Myocyte (in vitro differentiated cells): ENCODE results near the gene NDUFAF2. TPM values are rescaled to one million over a fixed set of nuclear protein-coding genes. Genes with fewer than 3 reads are reported as not detected.

Source experiments
- DNase-seq: peaks from one replicate; pipeline ENCODE4 v3.0.0-alpha.2; 2012; ENCODE audit warnings: low read depth
- total RNA-seq: library from RNA; depleted of rRNA; stranded (reverse); fragments of >200 nt; gene quantifications from 2 replicates; pipeline ENCODE4 v1.2.3, GENCODE V29; 2014

Gene NDUFAF2
- total RNA-seq, 1 donor from 2014 or later, result 29.0 TPM

DNA sequence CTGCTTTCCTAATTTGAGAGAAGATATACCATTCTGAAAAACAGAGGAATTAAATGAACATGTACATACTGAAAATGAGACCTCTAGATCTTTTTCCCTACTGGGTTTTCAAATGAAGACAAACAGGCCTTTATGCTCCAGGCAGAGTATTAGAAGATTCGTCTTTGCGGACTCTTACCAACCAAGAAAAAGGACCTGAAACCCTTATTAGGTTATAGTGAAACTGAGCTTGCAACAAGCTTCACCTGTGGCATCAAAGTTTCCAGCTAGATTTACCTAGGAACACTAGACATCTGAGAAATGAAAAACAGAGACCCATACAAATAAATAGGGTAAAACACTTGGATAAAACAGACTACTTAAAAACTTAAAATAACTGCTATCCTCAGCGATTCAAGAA is 171.0 kb downstream of the NDUFAF2 start:
- DNase-seq, result no peak

DNA sequence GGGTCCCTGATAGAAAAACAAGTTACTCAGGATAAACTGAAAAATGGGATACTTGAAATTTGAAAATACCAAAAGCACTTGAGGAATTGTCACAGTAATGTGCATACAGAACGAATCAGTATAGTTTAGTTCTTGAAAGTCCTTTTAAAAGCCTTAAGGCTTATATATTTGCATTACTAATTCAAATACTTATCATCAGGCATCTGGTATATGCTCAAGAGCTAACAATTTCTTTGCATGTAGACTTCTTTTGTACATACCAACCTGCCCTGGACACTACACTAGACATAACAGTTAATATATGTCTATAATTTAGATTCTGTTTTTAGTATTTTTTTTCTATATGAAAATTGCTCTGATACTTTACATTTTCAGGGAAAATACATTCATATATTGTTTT is 174.1 kb downstream of the NDUFAF2 start:
- DNase-seq, result no peak

DNA sequence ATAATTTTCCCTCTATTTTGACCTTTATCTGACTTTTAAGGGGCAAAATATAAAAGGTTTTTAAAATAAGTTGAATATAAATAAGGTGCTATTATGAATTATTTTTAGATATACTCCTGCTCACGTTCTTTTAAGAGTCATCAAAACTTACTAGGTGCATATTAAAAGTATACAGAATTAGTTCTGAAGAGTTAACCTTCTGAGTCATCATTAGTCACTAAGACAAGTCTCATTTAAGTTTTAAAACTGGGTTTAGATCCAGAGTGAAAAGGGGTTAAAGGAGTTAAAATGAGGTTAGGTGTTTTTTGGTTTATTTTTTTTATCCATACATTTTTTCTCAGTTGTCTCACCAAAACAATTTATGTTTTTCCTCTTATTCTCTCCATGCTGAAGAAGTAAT is 175.5 kb downstream of the NDUFAF2 start:
- DNase-seq, result no peak

DNA sequence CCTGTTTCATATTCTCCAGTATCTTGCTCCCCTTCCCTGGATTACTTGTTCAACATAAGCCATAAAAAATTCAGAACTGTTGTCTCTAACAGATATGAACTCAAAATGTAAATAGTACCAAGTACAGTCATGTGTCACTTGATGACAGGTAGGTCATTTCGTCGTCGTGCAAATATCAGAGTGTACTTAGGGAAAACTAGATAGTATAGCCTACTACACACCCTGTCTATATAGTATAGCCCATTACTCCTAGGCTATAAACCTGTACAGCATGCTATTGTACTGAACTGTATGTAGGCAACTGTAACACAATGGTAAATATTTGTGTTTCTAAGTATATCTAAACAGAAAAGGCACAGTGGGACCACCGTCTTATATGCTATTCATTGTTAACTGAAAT is 178.1 kb downstream of the NDUFAF2 start:
- no peak for DNase-seq

DNA sequence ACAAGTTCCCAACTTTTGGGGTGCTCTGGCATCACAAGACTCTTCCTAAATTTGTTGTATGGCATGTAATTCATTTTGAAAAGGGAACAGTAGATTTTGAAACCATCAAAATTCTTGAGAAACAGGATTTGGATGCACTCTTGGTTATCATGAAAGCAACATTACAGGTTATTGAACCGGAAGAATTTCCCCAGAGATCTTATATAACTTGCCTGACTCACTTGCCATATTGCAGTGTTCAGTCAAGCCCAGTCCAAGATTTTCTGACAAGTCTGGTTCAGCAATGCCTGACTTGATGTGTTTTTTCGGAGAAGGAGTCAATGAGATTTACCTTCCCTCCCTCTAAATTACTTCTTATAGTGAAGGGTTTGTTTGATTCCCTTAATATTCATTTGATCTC is 185.3 kb downstream of the NDUFAF2 start:
- DNase-seq, result no peak

DNA sequence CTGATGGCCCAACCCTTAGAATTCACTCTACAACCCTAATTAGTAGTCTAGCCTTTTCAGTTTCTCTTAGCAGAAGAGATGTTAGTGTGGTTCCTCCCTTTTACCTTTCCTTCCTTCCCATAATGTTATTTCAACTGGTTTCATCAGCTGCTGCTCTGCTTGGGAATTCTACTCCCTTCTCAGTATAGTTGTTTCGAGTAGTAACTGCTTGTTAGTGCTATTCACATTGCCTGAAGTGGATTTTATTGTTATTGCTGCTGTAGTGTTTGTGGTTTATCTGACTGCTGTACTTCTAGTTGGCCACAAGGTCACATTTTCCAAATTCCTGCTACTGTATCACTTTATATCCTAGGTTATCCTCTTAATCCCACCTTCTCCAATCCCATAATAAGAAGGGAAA is 187.6 kb downstream of the NDUFAF2 start:
- peak; percentile 13 for DNase-seq

DNA sequence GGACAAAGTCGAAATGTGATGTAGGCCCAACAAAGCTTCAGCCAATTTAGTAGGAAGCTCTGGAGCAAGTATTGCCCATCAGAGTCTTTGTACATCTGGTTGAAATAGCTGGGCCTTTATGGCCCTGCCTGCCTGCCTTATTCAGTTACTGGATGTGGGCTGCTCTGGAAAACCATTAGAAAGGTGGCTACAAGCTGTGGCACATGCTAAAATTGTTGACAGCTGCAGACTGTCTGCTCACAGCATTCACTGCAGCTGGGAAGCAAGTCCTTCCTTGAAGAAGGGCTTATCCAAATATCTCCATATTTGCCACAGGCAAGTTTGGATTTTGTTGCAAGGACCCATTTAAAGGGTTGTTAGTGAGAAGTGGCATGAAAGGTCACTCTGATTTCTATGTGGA is 192.8 kb downstream of the NDUFAF2 start:
- peak; percentile 40 for DNase-seq

DNA sequence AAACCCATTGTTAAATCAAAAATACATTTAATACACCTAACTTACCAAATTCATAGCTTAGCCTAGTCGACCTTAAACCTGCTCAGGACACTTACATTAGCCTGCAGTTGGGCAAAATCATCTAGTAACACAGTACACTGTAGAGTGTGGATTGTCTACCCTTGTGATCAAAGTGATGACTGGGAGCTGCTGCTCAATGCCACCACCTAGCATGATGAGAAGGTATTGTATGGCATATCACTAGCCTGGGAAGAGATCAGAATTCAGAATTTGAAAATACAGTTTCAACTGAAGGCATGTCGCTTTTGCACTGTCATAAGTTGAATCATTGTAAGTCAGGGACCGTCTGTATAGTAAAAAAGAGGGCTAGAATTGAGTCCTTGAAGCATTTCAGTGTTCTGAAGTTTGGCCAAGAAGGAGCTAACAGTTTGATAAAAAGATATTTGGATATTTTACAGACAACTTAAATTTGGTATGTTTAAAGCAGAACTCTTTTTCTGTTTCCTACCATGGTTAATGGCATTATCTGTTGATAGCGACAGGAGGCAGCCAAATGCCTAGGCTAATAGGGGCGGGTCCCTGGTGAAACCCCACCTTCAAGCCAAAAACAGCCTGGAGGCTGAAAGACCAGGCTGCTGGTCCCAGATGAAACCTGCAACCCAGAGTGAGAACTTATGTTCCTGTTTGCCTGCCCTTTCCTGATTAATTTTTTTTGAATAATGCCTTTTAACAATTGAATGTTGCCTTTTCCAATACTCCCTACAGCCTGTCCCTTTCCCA is 194.3 kb downstream of the NDUFAF2 start:
- DNase-seq, result no peak

DNA sequence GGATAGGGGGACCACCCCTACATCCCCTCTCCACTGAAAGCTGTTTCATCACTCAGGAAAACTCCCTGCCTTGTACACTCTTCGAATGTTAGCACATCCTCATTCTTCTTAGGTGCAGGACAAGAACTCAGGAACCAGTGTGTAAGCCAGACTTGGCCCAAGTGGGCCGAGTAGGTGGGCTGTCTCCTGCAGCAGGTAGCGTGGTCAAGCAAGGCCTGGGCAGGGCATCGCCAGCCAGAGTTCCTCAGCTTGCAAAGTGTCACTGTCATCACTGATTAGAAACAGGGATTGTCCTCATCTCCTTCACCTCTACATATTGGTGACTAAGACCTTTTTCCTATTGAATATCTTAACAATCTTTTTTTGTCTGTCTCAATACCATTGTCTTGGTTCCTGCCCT is 194.9 kb downstream of the NDUFAF2 start:
- no peak for DNase-seq

DNA sequence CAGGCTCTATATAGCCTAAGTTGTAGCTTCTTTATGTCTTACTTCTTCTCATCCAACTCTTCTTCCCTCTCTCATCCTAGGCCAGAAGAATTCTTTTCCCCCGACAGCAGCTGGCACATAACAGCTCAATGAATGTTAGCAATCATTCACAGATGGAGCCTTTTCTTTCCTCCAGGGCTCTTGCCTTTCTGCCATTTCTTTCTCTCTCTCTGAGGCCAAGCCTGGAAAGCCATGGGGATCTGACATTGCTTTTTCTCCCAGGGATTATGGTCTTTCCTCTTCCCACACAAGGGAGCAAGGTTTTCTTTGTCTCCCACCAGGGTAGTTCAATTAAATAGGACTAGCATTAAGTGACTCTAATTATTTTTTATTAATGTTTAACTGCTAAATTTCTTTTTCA is 196.8 kb downstream of the NDUFAF2 start:
- DNase-seq, result no peak

DNA sequence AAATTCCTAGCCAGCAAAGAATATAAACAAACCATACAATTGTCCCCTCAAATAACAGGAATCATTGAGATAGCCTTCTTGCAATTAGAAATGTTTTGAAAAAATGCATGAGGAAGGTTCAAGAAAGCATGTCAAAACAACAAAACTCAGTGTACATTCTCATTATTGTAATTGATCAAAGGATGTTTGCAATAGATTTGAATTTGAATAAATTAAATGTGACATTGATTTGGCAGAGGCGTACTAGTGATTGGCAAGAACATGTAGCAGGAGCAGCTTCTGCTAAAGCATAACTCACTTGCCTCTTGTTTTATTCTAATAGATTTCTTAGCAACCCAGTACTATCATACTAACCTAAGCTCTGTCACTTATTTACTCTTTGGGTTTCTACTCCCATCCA is 197.4 kb downstream of the NDUFAF2 start:
- DNase-seq, result no peak

DNA sequence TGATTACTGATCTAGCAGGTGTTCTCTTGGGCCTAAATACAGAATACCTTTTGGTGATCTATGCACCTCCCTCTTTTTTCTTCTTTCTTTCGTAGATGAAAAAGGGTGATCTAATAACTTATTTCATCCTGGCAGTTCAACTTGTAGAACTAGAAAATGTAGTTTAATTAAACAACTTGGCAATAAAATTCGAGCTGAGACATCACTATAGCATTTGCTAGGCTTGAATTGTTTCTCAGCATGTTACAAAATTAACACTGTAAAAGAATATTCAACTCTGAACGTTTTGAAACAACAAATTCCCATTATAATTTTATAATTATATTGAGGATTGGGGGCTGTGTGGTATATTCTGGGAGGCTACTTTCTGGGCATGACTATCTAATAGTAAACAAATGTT is 197.8 kb downstream of the NDUFAF2 start:
- DNase-seq, result no peak

DNA sequence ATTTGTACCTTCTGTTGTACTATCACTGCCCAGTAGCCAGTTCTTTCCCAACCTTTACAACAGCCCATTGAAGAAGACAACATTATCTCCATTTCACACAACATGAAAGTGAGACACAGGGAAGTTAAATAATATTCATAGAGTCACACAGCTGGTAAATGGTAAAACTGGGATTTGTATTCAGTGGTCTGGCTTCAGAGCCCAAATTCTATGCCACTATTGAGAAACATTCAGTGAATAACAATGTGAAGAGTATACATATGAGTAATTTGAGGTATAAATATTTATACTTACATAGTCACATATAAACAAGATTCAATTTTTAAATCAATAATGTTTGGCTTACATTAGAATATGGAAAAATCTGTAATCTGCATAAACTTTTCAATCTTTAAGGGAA is 203.5 kb downstream of the NDUFAF2 start:
- DNase-seq, result no peak

DNA sequence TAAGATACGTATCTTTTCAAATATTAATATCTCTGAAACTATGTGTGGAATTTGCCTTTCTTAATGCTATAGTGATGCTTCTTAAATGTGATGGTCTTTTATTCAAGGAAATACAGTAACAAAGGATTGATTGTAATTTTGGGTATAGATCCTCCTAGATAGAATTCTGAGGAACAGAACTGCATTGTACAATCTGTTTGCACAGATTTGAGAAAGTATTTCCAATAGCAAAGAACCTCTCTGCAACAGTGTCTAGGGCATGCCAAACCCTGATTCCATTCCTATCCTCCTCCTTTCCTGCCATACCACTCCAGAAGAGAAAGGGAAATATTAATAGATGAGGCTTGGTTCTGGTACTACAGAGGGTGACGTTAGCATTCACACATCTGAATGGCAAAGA is 206.9 kb downstream of the NDUFAF2 start:
- DNase-seq, result no peak

DNA sequence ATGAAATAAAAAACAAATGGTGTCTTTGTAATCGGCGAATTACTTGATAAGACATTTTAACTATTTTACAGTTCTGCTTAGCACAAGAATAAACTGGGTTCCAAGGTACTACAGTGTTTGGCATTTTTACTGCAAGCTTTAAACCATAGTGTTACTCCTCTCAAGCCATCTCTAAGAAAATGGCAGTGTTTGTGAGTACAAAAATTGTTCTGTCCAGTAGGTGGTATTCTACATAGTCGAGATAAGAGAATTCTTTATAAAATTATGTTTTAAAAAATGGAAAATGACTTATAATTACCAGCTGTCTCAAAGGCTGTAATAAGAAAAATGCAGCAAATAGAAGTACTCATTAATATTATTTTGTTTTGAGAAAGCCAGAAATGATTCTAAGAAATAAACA is 214.1 kb downstream of the NDUFAF2 start:
- no peak for DNase-seq

DNA sequence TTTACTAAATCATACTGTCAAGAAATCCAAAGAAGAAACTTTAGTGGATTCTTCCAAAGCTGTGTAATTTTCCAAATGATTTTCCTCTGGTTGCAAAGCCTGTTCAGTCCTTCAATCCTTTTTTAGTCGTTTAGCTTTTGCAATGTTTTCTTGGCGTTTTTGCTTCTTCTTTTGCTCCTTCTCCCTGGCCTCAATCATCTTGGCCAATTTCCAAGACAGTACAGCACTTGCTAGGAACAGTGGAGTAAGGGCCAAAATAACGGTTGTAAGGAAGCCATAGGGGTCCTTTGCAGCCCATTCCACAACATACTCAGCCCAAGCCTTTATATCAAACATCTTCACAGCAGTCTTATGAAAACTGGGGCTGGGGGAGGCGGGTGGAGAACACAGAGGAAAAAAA is 214.8 kb downstream of the NDUFAF2 start:
- no peak for DNase-seq

DNA sequence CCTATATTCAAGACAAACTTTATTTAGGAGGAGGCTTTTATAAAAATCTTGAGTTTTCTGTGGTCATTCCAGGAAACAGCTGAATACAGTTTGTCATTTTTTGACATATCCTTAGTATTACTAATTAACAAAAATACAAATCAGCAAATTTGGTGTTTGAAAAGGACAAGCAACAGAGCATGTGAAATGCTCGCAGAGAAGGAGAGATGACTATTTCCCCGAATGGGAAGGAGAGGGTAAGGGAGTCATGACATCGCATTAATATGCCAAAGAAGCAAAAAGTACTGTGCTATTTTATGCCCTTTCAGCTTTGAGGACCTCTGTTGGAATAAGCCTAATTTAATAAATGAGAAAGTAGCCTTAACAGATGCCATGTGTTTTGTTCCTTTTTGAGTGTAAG is 215.5 kb downstream of the NDUFAF2 start:
- no peak for DNase-seq

DNA sequence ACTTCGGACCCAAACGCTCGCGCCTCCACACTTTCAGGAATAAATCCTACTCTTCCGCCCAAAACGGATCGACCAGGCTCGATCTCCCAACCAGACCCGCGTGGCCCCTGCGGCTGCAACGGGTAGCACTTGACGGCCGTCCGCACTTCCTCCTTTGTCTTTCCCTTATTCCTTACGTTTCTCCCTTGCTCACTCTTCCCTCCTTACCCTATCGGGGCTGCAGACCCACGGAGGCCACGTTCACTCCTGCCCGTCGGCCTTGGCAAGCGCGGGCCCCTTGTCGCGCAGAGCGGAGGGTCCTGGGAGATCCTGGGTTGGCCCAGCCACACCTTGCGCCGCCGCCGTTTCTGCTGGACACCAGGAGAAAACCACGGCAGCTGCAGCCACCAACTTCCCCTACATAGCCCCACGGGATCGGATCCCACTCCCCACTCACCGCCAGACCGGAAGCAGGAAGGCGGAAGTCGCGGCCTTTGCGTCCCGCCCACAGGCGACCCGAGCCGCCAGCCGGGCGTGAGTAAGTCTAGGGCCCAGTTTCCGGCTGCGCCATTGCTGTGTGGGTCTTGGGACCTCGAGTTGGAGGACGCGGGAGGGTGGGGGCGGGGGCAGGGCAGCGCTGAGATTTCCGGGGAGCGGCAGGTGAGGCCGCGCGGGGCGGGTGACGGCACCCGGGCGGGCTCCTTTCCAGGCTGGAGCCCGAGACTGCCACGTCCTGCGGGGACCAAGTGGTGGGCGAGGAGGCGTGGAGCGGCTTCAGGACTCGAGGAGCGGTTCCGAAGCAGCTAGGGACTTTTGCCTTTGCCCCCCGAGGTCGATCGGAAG is 217.2 kb downstream of the NDUFAF2 start, which contains the start of gene SMIM15:
TSS of gene SMIM15 (minus strand) at position 459 of the 822 bp plus-strand sequence. CDS start 2,297 bp downstream, outside the sequence.
- peak; percentile 94 for DNase-seq

DNA sequence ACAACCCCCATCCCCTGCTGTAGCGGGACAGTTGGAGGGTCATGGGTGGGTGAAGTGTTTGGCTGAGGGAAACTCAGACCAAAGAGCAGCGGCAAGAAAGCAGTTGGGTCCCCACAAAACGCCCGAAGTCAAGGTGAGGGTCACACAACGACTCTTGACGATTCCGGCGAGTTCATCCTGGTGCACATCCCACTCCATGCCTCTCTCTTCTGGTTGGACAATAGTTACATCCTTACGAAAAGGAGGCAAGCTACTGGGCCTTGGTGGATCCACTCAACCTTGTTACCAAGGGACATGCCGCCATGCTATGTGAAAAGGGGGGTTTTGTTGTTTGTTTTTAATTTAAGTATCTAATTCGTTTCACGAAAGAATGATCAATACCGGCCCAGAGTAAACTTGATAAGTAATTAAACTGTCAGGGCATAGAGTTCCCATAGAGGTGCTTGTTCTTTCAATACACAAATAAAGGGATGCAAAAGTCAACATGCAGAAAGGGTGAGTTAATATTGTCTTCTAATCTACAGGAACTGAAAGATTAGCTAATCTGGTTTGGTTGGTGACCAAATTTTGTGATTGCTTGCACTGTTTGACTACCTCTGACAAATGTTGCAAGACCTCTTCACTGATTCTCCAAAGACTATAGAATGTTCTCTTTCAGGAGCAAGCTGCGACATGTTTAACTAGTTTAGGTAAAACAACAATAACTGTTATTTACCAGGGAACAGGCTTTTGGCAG is 218.0 kb downstream of the NDUFAF2 start:
- no peak for DNase-seq

DNA sequence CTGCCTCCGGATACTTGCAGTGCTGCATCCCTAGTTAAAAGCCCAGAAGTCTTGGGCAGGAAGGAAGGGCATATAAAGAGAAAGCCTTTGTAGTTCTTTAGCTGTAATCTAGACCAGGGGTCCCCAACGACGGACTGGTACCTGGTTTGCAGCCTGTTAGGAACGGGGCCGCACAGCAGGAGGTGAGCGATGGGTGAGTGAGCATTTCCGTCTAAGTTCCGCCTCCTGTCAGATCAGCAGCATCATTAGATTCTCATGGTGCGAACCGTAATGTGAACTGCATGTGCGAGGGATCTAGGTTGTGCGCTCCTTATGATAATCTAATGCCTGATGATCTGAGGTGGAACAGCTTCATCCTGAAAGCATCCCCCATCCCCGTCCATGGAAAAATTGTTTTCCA is 218.9 kb downstream of the NDUFAF2 start:
- DNase-seq, result no peak

DNA sequence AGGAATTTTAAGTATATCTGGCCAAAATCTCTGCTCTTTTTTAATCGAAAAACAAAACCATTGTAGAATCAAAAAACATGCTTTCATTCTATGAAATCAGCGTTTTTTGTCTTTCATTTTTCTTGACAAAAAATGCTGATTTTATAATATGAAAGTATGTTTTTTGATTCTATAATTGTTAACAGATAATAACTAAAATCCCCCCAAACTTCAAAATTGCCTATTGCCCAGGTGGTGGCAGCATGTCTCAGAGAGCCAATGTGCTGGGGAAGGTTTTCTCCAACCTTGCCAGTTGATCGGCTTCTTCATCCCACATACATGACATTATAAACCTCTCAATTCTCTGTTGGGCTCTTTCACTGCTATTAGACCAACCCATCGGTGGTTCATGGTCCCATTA is 222.4 kb downstream of the NDUFAF2 start:
- DNase-seq, result peak; percentile 49

DNA sequence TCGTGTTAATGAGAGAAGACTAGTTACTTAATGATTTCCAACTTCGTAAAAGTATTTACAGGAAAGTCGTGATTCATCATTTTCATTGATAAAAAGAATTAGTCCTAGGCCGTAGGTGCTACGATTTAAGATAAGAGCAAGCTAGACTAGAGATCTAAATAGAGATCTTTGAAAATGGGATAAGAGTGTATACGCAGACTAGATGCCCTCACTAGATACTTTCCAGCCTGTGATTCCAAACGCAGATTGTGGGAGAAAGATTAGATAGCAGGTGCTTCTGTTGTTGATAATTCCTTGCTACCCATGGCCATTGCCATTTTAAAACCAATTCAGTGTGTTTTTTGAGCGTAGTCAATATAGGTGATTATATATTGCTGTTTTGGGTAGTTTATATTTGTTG is 223.9 kb downstream of the NDUFAF2 start:
- no peak for DNase-seq
